Panc1 (cell line): ENCODE measurements around the gene UIMC1. TPM values are rescaled to one million over a fixed set of nuclear protein-coding genes. Genes with fewer than 3 reads are reported as not detected.

Source experiments
- ATAC-seq: fragments of 200-7000 bp; cut with Tn5 transposase; 2 replicates; pipeline ENCODE4 v1.9.1; 2020; ENCODE audit warnings: mild to moderate bottlenecking, moderate library complexity
- BruUV-seq: library from RNA; stranded (reverse); fragments of 400-500 nt; replicated peaks from 2 replicates; lab custom pipeline; 2021; lab: Mats Ljungman, UMichigan
- CTCF ChIA-PET: fragments of 300-600 bp; sonication (Branson Sonifier 250); formaldehyde crosslinking; loops from one replicate; lab custom pipeline; 2022; ENCODE audit warnings: antibody characterized with exemption; lab: Charles Lee
- POLR2A ChIA-PET: fragments of 300-600 bp; sonication (Branson Sonifier 250); formaldehyde crosslinking; loops from one replicate; lab custom pipeline; 2022; ENCODE audit warnings: antibody characterized with exemption; lab: Charles Lee
- DNase-seq: peaks from one replicate; pipeline ENCODE4 v3.0.0-alpha.2; 2010; ENCODE audit warnings: low read depth, low spot score
- H3K27ac ChIP-seq: 2 replicates; pipeline ENCODE4 v1.5.1; 2011; ENCODE audit warnings: mild to moderate bottlenecking, low read length, inconsistent platforms
- H3K27me3 ChIP-seq: fragments of 200-500 bp; sonication (Bioruptor generic); 2 replicates; pipeline ENCODE4 v1.6.0; 2014; ENCODE audit warnings: low read length, inconsistent platforms; ENCODE audit not compliant: control insufficient read depth, insufficient read depth
- H3K36me3 ChIP-seq: fragments of 200-500 bp; sonication (Bioruptor generic); 2 replicates; pipeline ENCODE4 v1.5.1; 2014; ENCODE audit warnings: inconsistent platforms, mild to moderate bottlenecking, low read length, moderate library complexity; ENCODE audit not compliant: control insufficient read depth, insufficient read depth
- H3K4me1 ChIP-seq: 2 replicates; pipeline ENCODE4 v1.5.1; 2011; ENCODE audit warnings: inconsistent platforms, mild to moderate bottlenecking, low read length, moderate library complexity; ENCODE audit not compliant: control insufficient read depth, insufficient read depth
- H3K4me3 ChIP-seq, 2 experiments: 2 replicates each; pipeline ENCODE4 v1.5.1; 2011 to 2012; ENCODE audit warnings: low read depth in 2 of 2, low read length in 2 of 2, mild to moderate bottlenecking in 2 of 2, inconsistent platforms in 1 of 2, moderate library complexity in 1 of 2
- H3K9me3 ChIP-seq: fragments of 200-500 bp; sonication (Bioruptor generic); 2 replicates; pipeline ENCODE4 v1.5.1; 2014; ENCODE audit warnings: low read depth, mild to moderate bottlenecking, inconsistent platforms, low read length, moderate library complexity; ENCODE audit not compliant: control insufficient read depth, insufficient read depth
- CTCF ChIP-seq: fragments of 450-650 bp; IDR thresholded peaks from 2 replicates; pipeline ENCODE4 v1.5.1; 2017; ENCODE audit warnings: mild to moderate bottlenecking
- POLR2AphosphoS5 ChIP-seq: IDR thresholded peaks from 2 replicates; pipeline ENCODE4 v1.6.1; 2012; ENCODE audit warnings: mild to moderate bottlenecking, low read depth, low read length, moderate library complexity
- REST ChIP-seq, 2 experiments: IDR thresholded peaks; 2 replicates each; pipeline ENCODE4 v1.6.1; 2011 to 2012; ENCODE audit warnings: low read depth in 2 of 2, control low read depth in 1 of 2, low read length in 1 of 2, mild to moderate bottlenecking in 1 of 2, moderate library complexity in 1 of 2; ENCODE audit not compliant: insufficient read depth in 1 of 2
- SIN3A ChIP-seq: IDR thresholded peaks from 2 replicates; pipeline ENCODE4 v1.6.1; 2012; ENCODE audit warnings: low read depth, mild to moderate bottlenecking, low read length, moderate library complexity, borderline replicate concordance; ENCODE audit not compliant: insufficient read depth
- TCF7L2 ChIP-seq: IDR thresholded peaks from 2 replicates; pipeline ENCODE4 v1.6.1; 2011; ENCODE audit warnings: mild to moderate bottlenecking, low read depth, low read length, inconsistent platforms
- in situ Hi-C: cut with HindIII; loops from 2 replicates; pipeline ENCODE4 v1.10.0; 2016; ENCODE audit warnings: low sequenced_read_pairs, low pct_unique_long_range_greater_than_20kb
- intact Hi-C: fragments of 100-400 bp; cut with micrococcal nuclease; formaldehyde crosslinking; loops from one replicate; pipeline ENCODE4 v1.10.0; 2022; ENCODE audit not compliant: unreplicated experiment
- total RNA-seq: library from RNA; stranded (reverse); gene quantifications from one replicate; pipeline ENCODE4 v1.2.1, GENCODE V29; 2021; ENCODE audit not compliant: unreplicated experiment

The UIMC1 gene
- total RNA-seq, 1 experiment from 2014 or later, result 37.1 TPM

- BruUV-seq, result no TSS peak
- peaks cover 15% of the 10 kb centered on the region for H3K36me3 ChIP-seq
- ChIA-PET CTCF (interaction anchor here (0.6 to 1.6 kb wide), 2 partner anchors 9 to 241 kb away, joined by 4 read pairs; no protein-coding TSS in a partner anchor), POLR2A (interaction anchor here (0.6 kb wide), 1 partner anchor 14 kb away, joined by 4 read pairs; no protein-coding TSS in a partner anchor)
- no peaks in the 10 kb centered on the region for H3K4me1 ChIP-seq
- intact Hi-C loops, result no loop called here
- H3K9me3 ChIP-seq, result no peaks in the 10 kb centered on the region
- TF ChIP-seq TCF7L2 (no peak), SIN3A (no peak), CTCF (no peak), REST (IDR thresholded peaks at IDR 0.05; ENCODE audit: insufficient read depth in 1 of 2, low read depth in 2 of 2, low read length in 1 of 2) (no peak), POLR2AphosphoS5 (no peak)
- no peaks in the 10 kb centered on the region for H3K27me3 ChIP-seq
- in situ Hi-C loops, result no loop called here
- H3K4me3 ChIP-seq, result no peak overlapping the region
- H3K27ac ChIP-seq, result no peak overlapping the region
- DNase-seq (no peak), ATAC-seq (no peak)
These were observed 105.1 kb downstream of the UIMC1 start for GRCh38 chr5:176901260-176902101.

- BruUV-seq, result no TSS peak
- Histone ChIP-seq H3K4me1 (no peaks in the 10 kb centered on the region), H3K27me3 (no peaks in the 10 kb centered on the region), H3K27ac (no peak overlapping the region), H3K4me3 (no peak overlapping the region), H3K36me3 (peaks cover 8% of the 10 kb centered on the region), H3K9me3 (no peaks in the 10 kb centered on the region)
- in situ Hi-C loops, result no loop called here
- no peak for TF ChIP-seq CTCF
- peak; percentile 39; the same call in 1 of the 2 replicates for TF ChIP-seq POLR2AphosphoS5
- TF ChIP-seq REST (IDR thresholded peaks at IDR 0.05; ENCODE audit: insufficient read depth in 1 of 2, low read depth in 2 of 2, low read length in 1 of 2), result no peak
- ChIA-PET CTCF (interaction anchor here (0.6 to 1.4 kb wide), 2 partner anchors 10 to 240 kb away, joined by 4 to 6 read pairs; no protein-coding TSS in a partner anchor), POLR2A (no interaction called here)
- DNase-seq (no peak), ATAC-seq (no peak)
- intact Hi-C loops, result no loop called here
These were observed 105.8 kb downstream of the UIMC1 start for GRCh38 chr5:176900780-176901204.
